COR-L47 (cell line): ENCODE results near the gene PIGL.
"Not testable (repeated sequence)": the region's sequence is repeated elsewhere in the genome, so short reads cannot be mapped to it uniquely, and the experiment has no call there.

Experiments used
- DNase-seq: peaks from one replicate; lab custom pipeline; 2025; lab: John Stamatoyannopoulos, UW

PIGL gene

GRCh38 chr17:16216341-16217001, 539 bp upstream of the PIGL start:
- DNase-seq, result not testable (repeated sequence)

GRCh38 chr17:16222406-16222805, 5.4 kb downstream of the PIGL start:
- DNase-seq, result no peak

- DNase-seq, result not testable (repeated sequence)
Measured at GRCh38 chr17:16229912-16230561, 13.0 kb downstream of the PIGL start.

- no peak for DNase-seq
Measured at GRCh38 chr17:16232391-16232790, 15.4 kb downstream of the PIGL start.

- DNase-seq, result no peak
Measured at GRCh38 chr17:16239931-16240330, 22.9 kb downstream of the PIGL start.

GRCh38 chr17:16241906-16242399, 24.9 kb downstream of the PIGL start:
- no peak for DNase-seq

GRCh38 chr17:16243385-16243784, 26.4 kb downstream of the PIGL start:
- DNase-seq, result no peak

- no peak for DNase-seq
Measured at GRCh38 chr17:16243801-16244567, 27.0 kb downstream of the PIGL start.

- DNase-seq, result no peak
Measured at GRCh38 chr17:16247586-16247984, 30.6 kb downstream of the PIGL start.

- DNase-seq, result no peak
Measured at GRCh38 chr17:16250635-16251034, 33.6 kb downstream of the PIGL start.

GRCh38 chr17:16251043-16251442, 34.0 kb downstream of the PIGL start:
- DNase-seq, result no peak

GRCh38 chr17:16251556-16251955, 34.5 kb downstream of the PIGL start:
- DNase-seq, result no peak

- DNase-seq, result no peak
Measured at GRCh38 chr17:16254773-16255400, 37.9 kb downstream of the PIGL start.

GRCh38 chr17:16255481-16255921, 38.5 kb downstream of the PIGL start:
- no peak for DNase-seq

- DNase-seq, result no peak
Measured at GRCh38 chr17:16258901-16259300, 41.9 kb downstream of the PIGL start.

GRCh38 chr17:16259926-16260325, 42.9 kb downstream of the PIGL start:
- DNase-seq, result no peak

- no peak for DNase-seq
Measured at GRCh38 chr17:16261049-16261448, 44.0 kb downstream of the PIGL start.

GRCh38 chr17:16262201-16262600, 45.2 kb downstream of the PIGL start:
- DNase-seq, result no peak

GRCh38 chr17:16267174-16267573, 50.2 kb downstream of the PIGL start:
- no peak for DNase-seq

- DNase-seq, result no peak
Measured at GRCh38 chr17:16269658-16270057, 52.6 kb downstream of the PIGL start.

GRCh38 chr17:16272111-16272840, 55.3 kb downstream of the PIGL start:
- no peak for DNase-seq

GRCh38 chr17:16273499-16273898, 56.5 kb downstream of the PIGL start:
- no peak for DNase-seq
